ENCODE measurements around the gene HIGD2A. TPM values are rescaled to one million over a fixed set of nuclear protein-coding genes. Genes with fewer than 3 reads are reported as not detected.

The HIGD2A gene
- total and polyA plus RNA-seq, 10 of the 15 experiments (the other 5 are each of a cell fraction or from before 2014, with no cell fraction given) = 152 to 348 (median 194) TPM

DNA sequence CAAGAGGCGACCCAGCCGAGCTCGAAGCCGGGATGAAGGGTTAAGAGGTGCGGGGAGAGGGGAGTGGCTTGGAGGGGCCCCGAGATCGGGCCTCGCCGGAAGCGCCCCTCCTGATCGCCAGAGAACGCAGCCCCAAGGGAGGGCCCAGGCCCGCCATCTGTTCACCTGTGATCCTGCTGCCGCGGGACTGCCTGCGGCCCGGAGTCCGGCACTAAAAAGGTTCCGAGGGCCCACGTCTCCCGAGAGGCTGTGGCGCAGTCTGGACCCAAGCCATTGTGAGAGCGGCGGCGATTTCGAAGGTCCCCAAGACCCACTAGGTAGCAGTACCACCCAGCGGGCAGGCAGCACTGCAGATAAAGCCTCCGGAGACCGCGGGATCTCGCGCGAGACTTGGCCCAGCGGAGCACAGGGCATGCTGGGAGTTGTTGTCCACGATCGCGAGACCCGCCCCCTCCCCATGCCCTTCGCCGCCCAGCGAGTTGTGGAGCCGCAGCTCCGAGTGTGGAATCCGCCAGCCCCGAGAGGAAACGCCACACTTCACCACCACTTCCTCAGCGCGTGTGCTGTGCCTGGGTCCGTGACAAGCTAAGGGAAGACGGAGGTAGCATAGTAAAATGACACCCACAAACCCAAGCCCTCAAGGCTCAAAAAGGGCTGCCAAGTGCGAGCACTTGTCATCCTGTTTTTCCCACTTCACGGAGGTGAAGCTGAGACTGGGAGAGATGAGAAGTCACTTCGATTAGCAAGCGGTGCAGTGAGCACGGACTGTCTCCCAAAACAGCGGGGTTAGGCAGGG is 26.9 kb upstream of the HIGD2A start, which contains the start of gene KIAA1191 (continued):
- peak; percentile 20; the same call in 1 of the 2 replicates for TF ChIP-seq EED (IDR thresholded peaks at IDR 0.05; ENCODE audit: low read depth)
- TF ChIP-seq, protein P1, sequence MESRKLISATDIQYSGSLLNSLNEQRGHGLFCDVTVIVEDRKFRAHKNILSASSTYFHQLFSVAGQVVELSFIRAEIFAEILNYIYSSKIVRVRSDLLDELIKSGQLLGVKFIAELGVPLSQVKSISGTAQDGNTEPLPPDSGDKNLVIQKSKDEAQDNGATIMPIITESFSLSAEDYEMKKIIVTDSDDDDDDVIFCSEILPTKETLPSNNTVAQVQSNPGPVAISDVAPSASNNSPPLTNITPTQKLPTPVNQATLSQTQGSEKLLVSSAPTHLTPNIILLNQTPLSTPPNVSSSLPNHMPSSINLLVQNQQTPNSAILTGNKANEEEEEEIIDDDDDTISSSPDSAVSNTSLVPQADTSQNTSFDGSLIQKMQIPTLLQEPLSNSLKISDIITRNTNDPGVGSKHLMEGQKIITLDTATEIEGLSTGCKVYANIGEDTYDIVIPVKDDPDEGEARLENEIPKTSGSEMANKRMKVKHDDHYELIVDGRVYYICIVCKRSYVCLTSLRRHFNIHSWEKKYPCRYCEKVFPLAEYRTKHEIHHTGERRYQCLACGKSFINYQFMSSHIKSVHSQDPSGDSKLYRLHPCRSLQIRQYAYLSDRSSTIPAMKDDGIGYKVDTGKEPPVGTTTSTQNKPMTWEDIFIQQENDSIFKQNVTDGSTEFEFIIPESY (IDR thresholded peaks at IDR 0.05) = no peak
- no peak for TF ChIP-seq FOS (IDR thresholded peaks at IDR 0.05; ENCODE audit: borderline replicate concordance, extremely low read depth, insufficient read length)
- no peak for TF ChIP-seq GABPA (IDR thresholded peaks at IDR 0.05; ENCODE audit: low read depth)
- TF ChIP-seq PML (IDR thresholded peaks at IDR 0.05; ENCODE audit: low read length) = peak; percentile 92
- TF ChIP-seq, protein P2, sequence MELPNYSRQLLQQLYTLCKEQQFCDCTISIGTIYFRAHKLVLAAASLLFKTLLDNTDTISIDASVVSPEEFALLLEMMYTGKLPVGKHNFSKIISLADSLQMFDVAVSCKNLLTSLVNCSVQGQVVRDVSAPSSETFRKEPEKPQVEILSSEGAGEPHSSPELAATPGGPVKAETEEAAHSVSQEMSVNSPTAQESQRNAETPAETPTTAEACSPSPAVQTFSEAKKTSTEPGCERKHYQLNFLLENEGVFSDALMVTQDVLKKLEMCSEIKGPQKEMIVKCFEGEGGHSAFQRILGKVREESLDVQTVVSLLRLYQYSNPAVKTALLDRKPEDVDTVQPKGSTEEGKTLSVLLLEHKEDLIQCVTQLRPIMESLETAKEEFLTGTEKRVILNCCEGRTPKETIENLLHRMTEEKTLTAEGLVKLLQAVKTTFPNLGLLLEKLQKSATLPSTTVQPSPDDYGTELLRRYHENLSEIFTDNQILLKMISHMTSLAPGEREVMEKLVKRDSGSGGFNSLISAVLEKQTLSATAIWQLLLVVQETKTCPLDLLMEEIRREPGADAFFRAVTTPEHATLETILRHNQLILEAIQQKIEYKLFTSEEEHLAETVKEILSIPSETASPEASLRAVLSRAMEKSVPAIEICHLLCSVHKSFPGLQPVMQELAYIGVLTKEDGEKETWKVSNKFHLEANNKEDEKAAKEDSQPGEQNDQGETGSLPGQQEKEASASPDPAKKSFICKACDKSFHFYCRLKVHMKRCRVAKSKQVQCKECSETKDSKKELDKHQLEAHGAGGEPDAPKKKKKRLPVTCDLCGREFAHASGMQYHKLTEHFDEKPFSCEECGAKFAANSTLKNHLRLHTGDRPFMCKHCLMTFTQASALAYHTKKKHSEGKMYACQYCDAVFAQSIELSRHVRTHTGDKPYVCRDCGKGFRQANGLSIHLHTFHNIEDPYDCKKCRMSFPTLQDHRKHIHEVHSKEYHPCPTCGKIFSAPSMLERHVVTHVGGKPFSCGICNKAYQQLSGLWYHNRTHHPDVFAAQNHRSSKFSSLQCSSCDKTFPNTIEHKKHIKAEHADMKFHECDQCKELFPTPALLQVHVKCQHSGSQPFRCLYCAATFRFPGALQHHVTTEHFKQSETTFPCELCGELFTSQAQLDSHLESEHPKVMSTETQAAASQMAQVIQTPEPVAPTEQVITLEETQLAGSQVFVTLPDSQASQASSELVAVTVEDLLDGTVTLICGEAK (IDR thresholded peaks at IDR 0.05; ENCODE audit: borderline replicate concordance) = peak; percentile 52; the same call in 1 of the 2 replicates
- no peak for TF ChIP-seq CEBPB (IDR thresholded peaks at IDR 0.05; ENCODE audit: borderline replicate concordance in 1 of 2, low read depth in 2 of 2, low read length in 2 of 2)
- TF ChIP-seq YY1 (IDR thresholded peaks at IDR 0.05; ENCODE audit: low read depth, low read length) = peak; percentile 58
- TF ChIP-seq KAT2A (conservative IDR thresholded peaks at IDR 0.05; ENCODE audit: control insufficient read depth, low read depth, low read length) = no peak
- TF ChIP-seq KLF5 (IDR thresholded peaks at IDR 0.05; ENCODE audit: partially characterized antibody) = peak; percentile 65
- peak; percentile 37; the same call in 2 of the 3 replicates for TF ChIP-seq POU2F2 (IDR thresholded peaks at IDR 0.05; ENCODE audit: borderline replicate concordance, low read depth, low read length)
- peak; percentile 73 for TF ChIP-seq CREM (IDR thresholded peaks at IDR 0.05; ENCODE audit: low read depth)
- TF ChIP-seq NFIC (IDR thresholded peaks at IDR 0.05; ENCODE audit: low read depth, low read length) = no peak
- peak; percentile 61 for TF ChIP-seq HDAC6 (IDR thresholded peaks at IDR 0.05; ENCODE audit: unreplicated experiment)
- no peak for TF ChIP-seq SUPT20H (IDR thresholded peaks at IDR 0.05; ENCODE audit: borderline replicate concordance, control insufficient read depth, low read depth, low read length)
- TF ChIP-seq EGR1 (IDR thresholded peaks at IDR 0.05; ENCODE audit: borderline replicate concordance in 1 of 2, low read depth in 2 of 2, low read length in 2 of 2) = peak in 1 of 2 experiments; percentile 54; a peak in 1 of 3 replicates
- no peak for TF ChIP-seq CBX5 (IDR thresholded peaks at IDR 0.05; ENCODE audit: low read depth)
- TF ChIP-seq NBN (IDR thresholded peaks at IDR 0.05) = peak; percentile 79; the same call in 1 of the 2 replicates
- peak; percentile 29; the same call in 1 of the 2 replicates for TF ChIP-seq RAD21 (IDR thresholded peaks at IDR 0.05; ENCODE audit: insufficient read depth, low read depth, low read length)
- TF ChIP-seq POLR2AphosphoS2 (IDR thresholded peaks at IDR 0.05; ENCODE audit: low read depth, low read length) = peak; percentile 80; the same call in 1 of the 2 replicates
- peak; percentile 36 to 66; a peak in 2 of 4 replicates for TF ChIP-seq IKZF2 (IDR thresholded peaks at IDR 0.05)
- 0 out of 4 replicates have a peak, but pooled peaks of 1 of the 2 experiments have one; percentile 38 for TF ChIP-seq SRF (IDR thresholded peaks at IDR 0.05; ENCODE audit: low read depth in 2 of 2, low read length in 2 of 2)
- no peak for TF ChIP-seq STAT3 (IDR thresholded peaks at IDR 0.05; ENCODE audit: low read depth, low read length)
- peak; percentile 100 for TF ChIP-seq POLR2A (IDR thresholded peaks at IDR 0.05; ENCODE audit: low read depth, low read length)
- TF ChIP-seq YBX1 (IDR thresholded peaks at IDR 0.05) = no peak
- TF ChIP-seq CBFB (IDR thresholded peaks at IDR 0.05; ENCODE audit: low read depth) = peak; percentile 94
- peak; percentile 73 for TF ChIP-seq RUNX3 (IDR thresholded peaks at IDR 0.05; ENCODE audit: low read length)
